Measurements from ENCODE around the gene TNFRSF12A. TPM values are rescaled to one million over a fixed set of nuclear protein-coding genes. Genes with fewer than 3 reads are reported as not detected.

Gene TNFRSF12A
- total RNA-seq, 1 experiment from 2014 or later: 62.5 TPM

- CTCF ChIA-PET: interaction anchor here (1.1 kb wide), 1 partner anchor 28 kb away, joined by 6 read pairs; no protein-coding TSS in a partner anchor
- H3K36me3 ChIP-seq (ENCODE audit: control insufficient read depth, insufficient read depth, low read length): no peaks in the 10 kb centered on the region
- no peak overlapping the region for H3K4me3 ChIP-seq (ENCODE audit: low read depth, low read length)
- POLR2A ChIA-PET: no interaction called here
- H3K4me1 ChIP-seq: peaks cover 13% of the 10 kb centered on the region
- no peaks in the 10 kb centered on the region for H3K9me3 ChIP-seq
- DNase-seq: no peak
- intact Hi-C loops (cut with micrococcal nuclease; ENCODE audit: unreplicated experiment): no loop called here
- Mint-ChIP-seq H3K36me3 (ENCODE audit: insufficient read depth, unreplicated experiment) (no peaks in the 10 kb centered on the region), H3K9me3 (ENCODE audit: unreplicated experiment) (no peaks in the 10 kb centered on the region), H3K27ac (ENCODE audit: unreplicated experiment) (no peak overlapping the region), H3K4me3 (ENCODE audit: unreplicated experiment) (no peak overlapping the region), H3K27me3 (ENCODE audit: insufficient read depth, unreplicated experiment) (no peaks in the 10 kb centered on the region), H3K4me1 (ENCODE audit: low read depth, unreplicated experiment) (no peaks in the 10 kb centered on the region)
- BruUV-seq (replicated peaks): no TSS peak
- H3K27me3 ChIP-seq (replicated peaks; ENCODE audit: control insufficient read depth, insufficient read depth, low read length): no peaks in the 10 kb centered on the region
- TF ChIP-seq CTCF (IDR thresholded peaks at IDR 0.05; ENCODE audit: insufficient read depth in 1 of 2, low read depth in 1 of 2, low read length in 1 of 2, severe bottlenecking in 1 of 2, unreplicated experiment in 1 of 2): no peak
Measured at GRCh38 chr16:3056336-3057180, 36.4 kb downstream of the TNFRSF12A start.

DNA sequence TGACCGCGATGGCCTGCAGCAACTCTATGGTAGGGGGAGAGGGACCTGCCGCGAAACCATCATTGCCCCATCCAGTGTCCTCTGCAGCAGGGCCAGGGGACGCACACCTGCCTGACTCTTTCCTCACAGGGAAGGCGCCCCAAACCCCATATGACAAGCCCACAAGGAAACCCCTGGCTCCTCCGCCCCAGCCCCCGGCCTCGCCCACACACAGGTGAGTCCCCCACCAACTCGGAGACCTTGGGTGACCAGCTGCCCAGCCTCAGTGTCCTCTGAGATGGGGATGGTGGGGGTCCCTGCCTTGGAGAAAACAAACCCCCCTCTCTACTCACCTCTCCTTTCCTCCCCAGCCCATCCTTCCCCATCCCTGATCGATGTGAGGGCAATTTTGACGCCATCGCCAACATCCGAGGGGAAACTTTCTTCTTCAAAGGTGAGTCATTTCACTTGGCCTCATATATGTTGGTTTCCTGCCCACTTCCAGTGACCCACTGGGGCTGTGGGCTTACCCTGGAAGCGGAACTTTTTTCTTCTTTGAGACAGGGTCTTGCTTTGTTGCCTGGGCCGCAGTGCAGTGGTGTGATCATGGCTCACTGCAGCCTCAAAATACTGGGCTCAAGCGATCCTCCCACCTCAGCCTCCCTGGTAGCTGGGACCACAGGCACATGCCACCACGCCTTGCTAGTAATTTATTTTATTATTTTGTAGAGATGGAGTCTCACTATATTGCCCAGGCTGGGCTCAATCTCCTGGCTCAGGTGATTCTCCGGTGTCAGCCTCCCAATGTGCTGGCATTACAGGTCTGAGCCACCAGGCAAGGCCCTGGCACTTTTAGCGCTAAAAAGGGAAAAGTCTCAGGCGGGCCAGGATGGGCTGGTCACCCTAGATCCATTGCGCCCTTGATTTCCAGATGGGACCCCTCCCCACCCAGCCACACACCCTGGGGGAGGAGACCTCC is 37.3 kb downstream of the TNFRSF12A start:
- no peak overlapping the region for H3K4me3 ChIP-seq (ENCODE audit: low read depth, low read length)
- DNase-seq: no peak
- H3K4me1 ChIP-seq: peaks cover 13% of the 10 kb centered on the region
- ChIA-PET POLR2A (interaction anchor here (0.9 kb wide), 1 partner anchor 72 kb away, joined by 3 read pairs; no protein-coding TSS in a partner anchor), CTCF (interaction anchor here (1.1 to 2.7 kb wide), 7 partner anchors 10 to 77 kb away, joined by 3 to 44 read pairs (median 11); partner anchors contain the start of genes MMP25, ZNF213 and ZSCAN10)
- no peak overlapping the region for H3K4me3 Mint-ChIP-seq (ENCODE audit: unreplicated experiment)
- TF ChIP-seq CTCF (IDR thresholded peaks at IDR 0.05; ENCODE audit: insufficient read depth in 1 of 2, low read depth in 1 of 2, low read length in 1 of 2, severe bottlenecking in 1 of 2, unreplicated experiment in 1 of 2): no peak
- no peaks in the 10 kb centered on the region for H3K4me1 Mint-ChIP-seq (ENCODE audit: low read depth, unreplicated experiment)
- TSS peak; percentile 18 for BruUV-seq (replicated peaks)
- H3K27me3 Mint-ChIP-seq (ENCODE audit: insufficient read depth, unreplicated experiment): no peaks in the 10 kb centered on the region
- H3K36me3 ChIP-seq (ENCODE audit: control insufficient read depth, insufficient read depth, low read length): no peaks in the 10 kb centered on the region
- H3K27ac Mint-ChIP-seq (ENCODE audit: unreplicated experiment): no peak overlapping the region
- intact Hi-C loops (cut with micrococcal nuclease; ENCODE audit: unreplicated experiment): loop anchor here (2.0 kb wide), 1 partner anchor 49 kb away; no protein-coding TSS in a partner anchor
- no peaks in the 10 kb centered on the region for H3K27me3 ChIP-seq (replicated peaks; ENCODE audit: control insufficient read depth, insufficient read depth, low read length)
- no peaks in the 10 kb centered on the region for H3K9me3 ChIP-seq
- no peaks in the 10 kb centered on the region for H3K9me3 Mint-ChIP-seq (ENCODE audit: unreplicated experiment)
- H3K36me3 Mint-ChIP-seq (ENCODE audit: insufficient read depth, unreplicated experiment): no peaks in the 10 kb centered on the region

Data from Caco-2 (cell line).